Measurements from ENCODE around the gene CHRD.
A peak's percentile ranks its signal among the peaks of the same experiment; 100 is the strongest.

DNA sequence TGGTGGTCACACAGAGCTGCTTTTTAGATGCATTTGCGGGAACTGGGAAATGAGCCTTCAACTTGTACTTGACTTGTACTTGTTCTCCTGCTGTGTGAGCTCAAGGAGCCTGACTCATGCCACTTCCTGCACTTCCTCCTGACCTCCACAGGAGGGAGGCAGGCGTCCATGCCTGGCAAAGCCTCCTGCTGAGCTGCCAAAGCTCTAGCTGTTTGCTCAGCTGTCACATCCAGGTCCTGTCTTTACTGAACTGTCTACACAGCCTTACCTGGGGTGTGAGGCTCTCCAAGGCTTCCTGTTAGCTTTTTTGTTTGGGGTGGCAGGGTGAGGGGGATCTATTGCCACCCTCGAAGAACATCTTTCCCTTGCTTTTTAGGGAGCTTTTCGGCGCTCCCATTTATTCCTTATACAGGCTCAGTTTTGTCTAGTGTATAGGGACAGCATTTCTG is 8.3 kb upstream of the CHRD start:
- TF ChIP-seq ZNF219 (CRISPR knock-in tag; IDR thresholded peaks at IDR 0.05; ENCODE audit: borderline replicate concordance) (no peak), CREB1 (CRISPR knock-in tag; IDR thresholded peaks at IDR 0.05) (no peak), GABPB1 (CRISPR knock-in tag; IDR thresholded peaks at IDR 0.05) (no peak), FOXJ3 (CRISPR knock-in tag; IDR thresholded peaks at IDR 0.05; ENCODE audit: borderline replicate concordance) (no peak), NR2C2 (CRISPR knock-in tag; IDR thresholded peaks at IDR 0.05) (no peak), IRF2 (CRISPR knock-in tag; IDR thresholded peaks at IDR 0.05; ENCODE audit: borderline replicate concordance, low read depth) (no peak)
- TF ChIP-seq, protein P1, sequence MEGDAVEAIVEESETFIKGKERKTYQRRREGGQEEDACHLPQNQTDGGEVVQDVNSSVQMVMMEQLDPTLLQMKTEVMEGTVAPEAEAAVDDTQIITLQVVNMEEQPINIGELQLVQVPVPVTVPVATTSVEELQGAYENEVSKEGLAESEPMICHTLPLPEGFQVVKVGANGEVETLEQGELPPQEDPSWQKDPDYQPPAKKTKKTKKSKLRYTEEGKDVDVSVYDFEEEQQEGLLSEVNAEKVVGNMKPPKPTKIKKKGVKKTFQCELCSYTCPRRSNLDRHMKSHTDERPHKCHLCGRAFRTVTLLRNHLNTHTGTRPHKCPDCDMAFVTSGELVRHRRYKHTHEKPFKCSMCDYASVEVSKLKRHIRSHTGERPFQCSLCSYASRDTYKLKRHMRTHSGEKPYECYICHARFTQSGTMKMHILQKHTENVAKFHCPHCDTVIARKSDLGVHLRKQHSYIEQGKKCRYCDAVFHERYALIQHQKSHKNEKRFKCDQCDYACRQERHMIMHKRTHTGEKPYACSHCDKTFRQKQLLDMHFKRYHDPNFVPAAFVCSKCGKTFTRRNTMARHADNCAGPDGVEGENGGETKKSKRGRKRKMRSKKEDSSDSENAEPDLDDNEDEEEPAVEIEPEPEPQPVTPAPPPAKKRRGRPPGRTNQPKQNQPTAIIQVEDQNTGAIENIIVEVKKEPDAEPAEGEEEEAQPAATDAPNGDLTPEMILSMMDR (IDR thresholded peaks at IDR 0.05) = peak; percentile 72
- TF ChIP-seq, protein P2, sequence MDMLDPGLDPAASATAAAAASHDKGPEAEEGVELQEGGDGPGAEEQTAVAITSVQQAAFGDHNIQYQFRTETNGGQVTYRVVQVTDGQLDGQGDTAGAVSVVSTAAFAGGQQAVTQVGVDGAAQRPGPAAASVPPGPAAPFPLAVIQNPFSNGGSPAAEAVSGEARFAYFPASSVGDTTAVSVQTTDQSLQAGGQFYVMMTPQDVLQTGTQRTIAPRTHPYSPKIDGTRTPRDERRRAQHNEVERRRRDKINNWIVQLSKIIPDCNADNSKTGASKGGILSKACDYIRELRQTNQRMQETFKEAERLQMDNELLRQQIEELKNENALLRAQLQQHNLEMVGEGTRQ (CRISPR knock-in tag; IDR thresholded peaks at IDR 0.05) = no peak
- TF ChIP-seq, protein P3, sequence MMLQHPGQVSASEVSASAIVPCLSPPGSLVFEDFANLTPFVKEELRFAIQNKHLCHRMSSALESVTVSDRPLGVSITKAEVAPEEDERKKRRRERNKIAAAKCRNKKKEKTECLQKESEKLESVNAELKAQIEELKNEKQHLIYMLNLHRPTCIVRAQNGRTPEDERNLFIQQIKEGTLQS (CRISPR knock-in tag; conservative IDR thresholded peaks at IDR 0.05) = no peak
- TF ChIP-seq, protein P4, sequence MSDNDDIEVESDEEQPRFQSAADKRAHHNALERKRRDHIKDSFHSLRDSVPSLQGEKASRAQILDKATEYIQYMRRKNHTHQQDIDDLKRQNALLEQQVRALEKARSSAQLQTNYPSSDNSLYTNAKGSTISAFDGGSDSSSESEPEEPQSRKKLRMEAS (CRISPR knock-in tag; IDR thresholded peaks at IDR 0.05) = no peak
- TF ChIP-seq, protein P5, sequence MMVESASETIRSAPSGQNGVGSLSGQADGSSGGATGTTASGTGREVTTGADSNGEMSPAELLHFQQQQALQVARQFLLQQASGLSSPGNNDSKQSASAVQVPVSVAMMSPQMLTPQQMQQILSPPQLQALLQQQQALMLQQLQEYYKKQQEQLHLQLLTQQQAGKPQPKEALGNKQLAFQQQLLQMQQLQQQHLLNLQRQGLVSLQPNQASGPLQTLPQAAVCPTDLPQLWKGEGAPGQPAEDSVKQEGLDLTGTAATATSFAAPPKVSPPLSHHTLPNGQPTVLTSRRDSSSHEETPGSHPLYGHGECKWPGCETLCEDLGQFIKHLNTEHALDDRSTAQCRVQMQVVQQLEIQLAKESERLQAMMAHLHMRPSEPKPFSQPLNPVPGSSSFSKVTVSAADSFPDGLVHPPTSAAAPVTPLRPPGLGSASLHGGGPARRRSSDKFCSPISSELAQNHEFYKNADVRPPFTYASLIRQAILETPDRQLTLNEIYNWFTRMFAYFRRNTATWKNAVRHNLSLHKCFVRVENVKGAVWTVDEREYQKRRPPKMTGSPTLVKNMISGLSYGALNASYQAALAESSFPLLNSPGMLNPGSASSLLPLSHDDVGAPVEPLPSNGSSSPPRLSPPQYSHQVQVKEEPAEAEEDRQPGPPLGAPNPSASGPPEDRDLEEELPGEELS (CRISPR knock-in tag; IDR thresholded peaks at IDR 0.05) = no peak
